ENCODE data around the gene PLA2R1.

PLA2R1 gene

DNA sequence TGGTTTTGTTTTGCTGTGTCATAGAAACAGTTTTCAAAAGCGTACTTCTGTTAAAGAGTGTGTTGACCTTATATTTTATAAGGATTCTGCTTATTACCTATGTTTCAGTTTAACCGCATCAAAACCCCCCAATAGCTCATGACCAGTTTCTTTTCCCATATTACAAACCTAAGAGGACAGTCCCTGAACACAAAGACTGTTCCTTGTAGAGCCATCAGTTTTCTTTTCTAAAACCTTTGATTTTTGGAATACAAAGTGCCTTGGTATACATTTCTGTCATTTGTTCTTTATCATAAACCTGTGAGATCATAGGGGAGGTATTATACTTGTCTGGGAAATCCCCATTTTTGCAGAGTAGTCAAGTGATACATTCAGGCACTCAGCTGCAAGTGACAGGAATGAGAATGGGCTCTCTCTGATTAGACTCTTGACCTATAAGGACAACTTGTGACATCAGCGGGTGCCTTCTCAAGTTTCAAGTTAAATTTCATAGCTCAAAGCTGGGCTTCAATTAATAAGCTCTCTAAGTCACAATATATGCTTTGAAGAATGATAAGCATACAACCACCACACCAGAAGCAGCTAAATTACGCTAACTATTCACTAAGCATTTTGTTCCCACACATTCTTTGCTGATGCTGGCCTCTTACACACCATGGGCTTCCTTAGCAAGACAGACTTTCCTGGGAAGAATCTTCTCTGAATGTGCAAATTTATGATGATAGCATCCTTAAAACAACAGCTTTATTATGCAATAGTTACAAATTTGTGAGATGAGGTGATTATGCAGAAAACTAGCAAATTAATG lies 167.0 kb downstream of the PLA2R1 start:
- DNase-seq (ENCODE audit: low read depth in 2 of 2), result no peak

DNA sequence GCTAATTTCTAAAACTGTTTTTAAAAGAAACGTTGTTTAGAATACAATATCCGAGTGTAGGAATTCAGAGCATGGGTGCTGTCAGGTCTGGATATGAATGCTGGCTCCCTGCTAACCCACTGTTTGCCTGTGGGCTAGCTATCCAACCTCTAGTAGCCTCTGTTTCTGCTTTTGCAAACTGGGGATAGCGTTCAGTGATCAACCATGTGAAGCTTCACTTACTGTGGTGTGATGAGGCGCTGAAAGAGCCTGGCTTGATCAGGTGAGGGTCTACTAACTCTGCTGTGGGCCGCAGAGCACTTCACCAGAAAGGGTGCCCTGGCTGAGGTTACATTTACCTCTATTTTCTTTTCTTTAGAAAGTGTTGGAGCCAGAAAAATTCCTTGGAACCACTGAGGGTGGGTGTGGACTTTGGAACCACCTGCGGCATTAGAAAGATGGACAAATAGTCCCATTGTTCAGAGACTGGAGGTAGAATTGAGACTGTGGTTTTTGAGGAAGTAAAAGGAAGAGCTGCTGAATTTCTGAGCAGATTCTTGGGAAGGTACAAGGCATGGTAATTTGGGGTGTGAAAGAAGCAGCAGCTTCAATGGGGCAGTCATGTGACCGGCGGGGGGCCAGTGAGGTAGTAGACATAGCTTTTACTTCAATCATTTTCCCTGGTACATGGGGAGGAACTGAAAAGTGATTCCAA lies 168.1 kb downstream of the PLA2R1 start:
- DNase-seq (ENCODE audit: low read depth in 2 of 2), result no peak

DNA sequence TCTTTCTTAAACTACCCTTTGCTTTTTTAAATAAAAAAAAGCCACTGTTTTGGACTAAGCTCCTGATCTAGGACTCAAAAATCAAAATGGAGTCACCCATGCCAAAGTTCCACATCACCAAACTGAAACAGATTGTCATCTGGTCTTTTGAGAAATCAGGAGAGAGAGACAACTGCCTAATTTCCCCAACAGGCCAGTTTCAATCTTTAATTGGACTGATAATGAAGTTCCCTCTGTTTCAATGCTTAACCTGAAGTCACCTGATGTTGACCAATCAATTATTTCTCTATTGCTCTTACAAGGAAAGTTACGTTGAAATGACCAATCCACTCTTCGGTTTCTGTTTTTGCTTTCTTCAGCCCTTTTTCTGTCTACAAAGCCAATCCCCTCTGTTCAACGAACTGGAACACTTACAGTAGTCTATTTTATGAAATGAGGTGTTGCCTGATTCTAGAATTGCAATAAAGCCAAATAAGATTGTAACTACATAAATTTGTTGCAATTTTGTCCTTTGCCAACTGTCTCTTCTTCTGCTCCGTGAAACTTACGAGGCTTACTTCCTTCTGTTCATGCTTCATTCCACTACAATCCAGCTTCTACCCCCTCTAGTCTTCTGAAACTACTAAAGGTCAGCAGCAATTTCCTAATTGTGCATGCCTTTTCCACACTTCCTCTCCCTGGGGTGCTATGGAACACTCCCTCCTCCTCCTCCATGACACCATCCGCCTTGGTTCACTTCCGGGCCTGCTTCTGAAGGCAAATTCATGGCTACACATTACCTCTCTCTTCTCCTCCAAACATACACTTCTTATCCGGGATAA lies 169.2 kb downstream of the PLA2R1 start:
- no peak for DNase-seq (ENCODE audit: low read depth in 2 of 2)

DNA sequence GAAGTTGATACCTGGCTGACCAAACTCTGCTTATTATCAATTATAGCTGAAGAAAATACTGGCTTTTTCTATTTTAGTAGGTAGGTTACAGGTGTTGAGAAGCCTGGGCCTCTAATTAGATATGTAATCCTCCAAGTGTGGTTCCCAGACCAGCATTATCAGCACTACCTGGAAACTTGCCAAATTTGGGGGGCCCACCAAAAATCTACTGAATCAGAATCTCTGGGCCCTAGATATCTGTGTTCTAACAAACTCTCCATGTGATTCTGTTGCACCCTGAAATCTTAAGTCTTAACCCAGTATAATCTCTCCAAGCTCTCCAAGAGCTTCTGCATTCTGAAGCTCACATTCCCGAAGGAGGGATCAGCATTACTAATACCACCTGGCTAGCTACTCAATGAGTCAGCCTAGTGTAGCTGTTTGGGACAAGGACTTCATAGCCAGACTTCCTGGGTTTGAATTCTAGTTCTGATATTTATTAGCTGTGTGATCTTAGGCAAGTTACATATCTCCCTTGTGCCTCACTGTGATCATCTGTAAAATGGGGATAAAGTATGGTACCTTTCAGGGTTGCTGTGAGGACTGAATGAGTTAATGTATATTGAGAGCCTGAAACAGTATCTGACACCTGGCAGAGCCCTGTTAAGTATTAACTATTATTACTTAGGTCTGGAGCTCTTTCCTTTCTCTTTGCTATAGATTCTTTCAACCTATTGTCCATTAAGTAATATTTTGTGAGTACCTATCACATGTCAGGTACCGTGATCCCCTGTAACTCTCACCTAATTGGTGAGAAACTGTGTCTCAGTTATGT lies 170.3 kb downstream of the PLA2R1 start:
- DNase-seq (ENCODE audit: low read depth in 2 of 2), result no peak

DNA sequence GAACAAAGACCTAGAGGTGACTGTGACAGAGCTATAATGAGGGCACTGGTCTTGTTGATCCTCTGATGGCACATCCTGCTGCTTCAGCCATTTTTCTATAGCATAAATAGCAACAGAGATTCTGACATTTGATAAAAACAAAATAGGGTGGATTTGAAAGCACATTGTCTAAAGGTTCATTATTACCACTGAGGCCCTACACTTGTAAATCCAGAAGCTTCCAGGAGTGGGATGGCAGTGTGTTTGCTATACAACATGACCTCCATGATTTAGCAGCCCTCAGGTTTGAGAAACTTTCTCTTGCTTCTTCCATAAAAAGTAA lies 171.2 kb downstream of the PLA2R1 start:
- no peak for DNase-seq (ENCODE audit: low read depth in 2 of 2)

DNA sequence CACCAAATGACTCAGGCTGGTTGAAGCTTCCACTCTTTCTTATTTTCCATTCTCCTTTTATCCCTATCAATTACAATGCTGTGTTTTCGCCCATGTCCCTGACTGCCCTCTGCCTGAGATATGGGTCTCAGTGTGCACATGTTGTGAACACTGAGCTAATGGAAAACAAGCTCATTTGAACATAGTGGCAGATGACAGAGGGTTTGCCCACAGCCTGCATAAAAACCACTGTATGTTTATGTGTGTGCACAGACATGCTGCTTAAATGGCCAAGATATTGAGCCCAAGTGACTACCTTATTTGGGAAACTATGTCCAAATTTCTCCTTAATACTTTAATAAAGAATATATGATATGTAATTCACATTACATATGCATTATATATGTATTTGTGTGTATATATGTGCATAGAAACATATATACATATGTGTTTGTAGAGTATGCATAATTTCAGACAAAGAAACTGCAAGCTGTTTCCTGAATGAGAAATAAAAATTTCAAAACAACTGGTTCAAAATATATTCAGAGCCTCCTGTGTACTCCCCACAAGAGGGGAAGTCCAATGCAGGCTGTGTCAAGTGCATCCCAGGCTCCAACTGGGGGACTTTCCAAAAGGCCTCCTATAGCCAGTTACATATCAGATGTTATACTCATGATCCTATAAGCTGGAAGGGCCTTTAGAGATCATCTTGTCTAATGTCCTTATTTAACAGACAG lies 171.7 kb downstream of the PLA2R1 start:
- no peak for DNase-seq (ENCODE audit: low read depth in 2 of 2)

DNA sequence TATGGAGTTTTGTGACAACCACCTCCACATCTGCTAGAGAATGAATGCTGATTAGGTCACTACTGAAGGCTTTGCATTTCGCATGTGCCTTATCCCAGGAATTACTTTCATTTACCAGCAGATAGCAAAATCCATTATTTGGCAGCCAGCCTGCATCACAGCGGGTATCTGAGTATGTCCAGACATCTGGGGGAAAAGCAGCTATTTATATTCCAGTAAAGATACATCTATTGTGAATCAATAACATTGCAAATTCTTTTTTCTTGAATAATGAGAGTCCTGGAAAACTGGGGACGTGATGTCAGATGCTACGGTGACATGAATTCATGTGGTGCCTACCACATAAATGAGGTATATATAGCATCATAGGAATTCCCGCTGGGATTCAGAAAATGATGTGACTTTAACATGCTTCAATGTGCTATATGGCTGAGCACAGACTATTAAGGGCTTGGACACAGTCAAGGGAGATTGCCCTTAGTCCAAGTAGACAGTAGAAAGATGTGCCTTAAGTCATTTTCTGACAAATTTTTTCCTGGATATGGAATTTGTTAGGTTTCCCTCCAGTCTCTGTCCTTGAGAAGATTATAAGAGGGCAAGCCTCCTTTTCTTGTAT lies 180.2 kb downstream of the PLA2R1 start:
- no peak for DNase-seq (ENCODE audit: low read depth in 2 of 2)

Measured in stimulated activated CD4-positive, alpha-beta T cell treated with anti-CD3 and anti-CD28 coated beads, Interleukin-4, amount 100 ng/mL, for 48 hours (primary cell).